NB4 (cell line): ENCODE results near the gene KIF13A.
"Not testable (repeated sequence)": the region's sequence is repeated elsewhere in the genome, so short reads cannot be mapped to it uniquely, and the experiment has no call there.

Source experiments
- DNase-seq: peaks from one replicate; pipeline ENCODE4 v3.0.0; 2010; ENCODE audit warnings: low read depth
- H3K4me3 ChIP-seq: one replicate; pipeline ENCODE4 v1.5.1; 2011; ENCODE audit warnings: mild to moderate bottlenecking, low read depth, low read length, moderate library complexity
- MYC ChIP-seq: IDR thresholded peaks from 2 replicates; pipeline ENCODE4 v1.6.1; 2011; ENCODE audit warnings: low read depth, low read length
- POLR2A ChIP-seq: IDR thresholded peaks from 2 replicates; pipeline ENCODE4 v1.6.1; 2011; ENCODE audit warnings: mild to moderate bottlenecking; ENCODE audit not compliant: insufficient read length; ENCODE audit errors: extremely low read depth
- TF ChIP-seq, protein P1 (sequence below): IDR thresholded peaks from one replicate; pipeline ENCODE4 v1.5.1; 2012; ENCODE audit warnings: low read depth, low read length
- TF ChIP-seq, protein P2 (sequence below): IDR thresholded peaks from 2 replicates; pipeline ENCODE4 v1.6.1; 2011; ENCODE audit warnings: low read depth, low read length

KIF13A gene

DNA sequence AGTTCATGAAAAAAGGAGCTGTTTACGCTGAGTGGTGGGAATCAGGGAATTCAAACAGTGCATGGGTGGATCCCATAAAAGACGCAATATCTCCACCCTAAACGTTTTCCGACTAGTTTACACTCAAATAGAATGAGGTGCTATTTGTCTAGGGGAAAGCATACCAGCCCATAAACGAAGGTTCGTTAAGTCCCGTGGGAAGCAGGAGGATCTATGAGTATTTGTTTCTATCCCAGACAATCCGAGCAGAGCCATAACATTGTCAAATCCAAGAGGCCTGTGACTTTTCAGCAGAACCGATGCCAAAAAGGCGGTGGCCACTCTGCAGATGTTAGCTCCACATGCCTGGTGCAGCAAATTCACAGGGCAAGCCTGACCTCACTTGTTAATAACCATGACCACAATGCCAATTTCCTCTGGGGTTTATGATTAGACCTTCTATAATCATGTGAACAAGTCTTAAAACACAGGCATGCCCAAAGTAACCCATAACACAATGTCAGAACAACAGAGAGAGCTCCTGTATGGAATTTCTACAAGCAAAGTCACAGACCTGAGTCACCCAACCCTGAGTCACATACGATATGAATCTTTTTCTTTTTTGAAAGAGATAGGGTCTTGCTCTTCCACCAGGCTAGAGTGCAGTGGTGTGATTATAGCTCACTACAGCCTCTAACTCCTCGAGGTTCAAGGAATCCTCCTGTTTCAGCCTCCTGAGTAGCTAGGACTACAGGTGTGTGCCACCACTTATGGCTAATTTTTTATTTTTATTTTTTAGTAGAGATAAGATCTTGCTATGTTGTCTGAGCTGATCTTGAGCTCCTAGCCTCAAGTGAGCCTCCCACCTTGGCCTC lies 123.3 kb downstream of the KIF13A start:
- H3K4me3 ChIP-seq = no peak overlapping the region
- TF ChIP-seq, protein P1, sequence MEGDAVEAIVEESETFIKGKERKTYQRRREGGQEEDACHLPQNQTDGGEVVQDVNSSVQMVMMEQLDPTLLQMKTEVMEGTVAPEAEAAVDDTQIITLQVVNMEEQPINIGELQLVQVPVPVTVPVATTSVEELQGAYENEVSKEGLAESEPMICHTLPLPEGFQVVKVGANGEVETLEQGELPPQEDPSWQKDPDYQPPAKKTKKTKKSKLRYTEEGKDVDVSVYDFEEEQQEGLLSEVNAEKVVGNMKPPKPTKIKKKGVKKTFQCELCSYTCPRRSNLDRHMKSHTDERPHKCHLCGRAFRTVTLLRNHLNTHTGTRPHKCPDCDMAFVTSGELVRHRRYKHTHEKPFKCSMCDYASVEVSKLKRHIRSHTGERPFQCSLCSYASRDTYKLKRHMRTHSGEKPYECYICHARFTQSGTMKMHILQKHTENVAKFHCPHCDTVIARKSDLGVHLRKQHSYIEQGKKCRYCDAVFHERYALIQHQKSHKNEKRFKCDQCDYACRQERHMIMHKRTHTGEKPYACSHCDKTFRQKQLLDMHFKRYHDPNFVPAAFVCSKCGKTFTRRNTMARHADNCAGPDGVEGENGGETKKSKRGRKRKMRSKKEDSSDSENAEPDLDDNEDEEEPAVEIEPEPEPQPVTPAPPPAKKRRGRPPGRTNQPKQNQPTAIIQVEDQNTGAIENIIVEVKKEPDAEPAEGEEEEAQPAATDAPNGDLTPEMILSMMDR = no peak
- TF ChIP-seq MYC (no peak), POLR2A (no peak)
- TF ChIP-seq, protein P2, sequence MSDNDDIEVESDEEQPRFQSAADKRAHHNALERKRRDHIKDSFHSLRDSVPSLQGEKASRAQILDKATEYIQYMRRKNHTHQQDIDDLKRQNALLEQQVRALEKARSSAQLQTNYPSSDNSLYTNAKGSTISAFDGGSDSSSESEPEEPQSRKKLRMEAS = no peak
- DNase-seq = no peak

DNA sequence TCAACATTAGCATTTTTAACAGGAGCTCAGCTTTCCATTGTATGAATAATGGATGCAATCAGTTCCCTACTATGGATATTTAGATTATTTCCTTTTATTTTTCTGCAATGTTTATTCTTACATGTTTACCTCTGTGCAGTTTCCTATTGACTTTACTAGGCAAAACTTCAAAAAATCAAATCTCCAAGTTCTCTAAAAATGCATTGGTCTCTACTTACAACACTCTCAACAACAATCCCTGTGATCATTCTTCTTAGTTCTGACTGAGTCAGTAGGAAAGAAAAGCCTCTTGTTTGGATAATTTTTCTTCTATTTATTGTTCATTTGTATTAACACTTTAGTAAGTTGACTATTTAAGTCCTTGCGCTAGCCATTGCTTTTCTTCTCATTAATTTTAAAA lies 126.1 kb downstream of the KIF13A start:
- no peak for DNase-seq
- TF ChIP-seq MYC (no peak), POLR2A (no peak)
- TF ChIP-seq, protein P2 = no peak
- TF ChIP-seq, protein P1 = no peak
- no peak overlapping the region for H3K4me3 ChIP-seq

DNA sequence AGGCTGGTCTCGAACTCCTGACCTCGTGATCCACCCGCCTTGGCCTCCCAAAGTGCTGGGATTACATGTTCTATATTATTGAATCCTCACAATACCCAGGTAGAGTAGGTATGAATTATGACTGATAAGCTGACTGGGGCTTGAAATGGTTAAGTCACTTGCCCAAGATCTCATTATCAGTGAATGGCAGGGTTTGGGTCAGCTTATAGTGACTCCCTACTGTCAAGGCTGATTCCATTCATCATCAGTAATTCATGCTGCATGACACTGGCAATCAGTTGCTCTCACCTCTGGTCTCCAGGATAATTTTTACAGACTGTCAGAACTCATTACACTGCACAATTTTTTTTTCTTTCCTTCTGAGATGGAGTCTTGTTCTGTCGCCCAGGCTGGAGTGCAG lies 127.6 kb downstream of the KIF13A start:
- TF ChIP-seq, protein P2 = no peak
- TF ChIP-seq POLR2A (no peak), MYC (no peak)
- TF ChIP-seq, protein P1 = no peak
- no peak for DNase-seq
- H3K4me3 ChIP-seq = no peak overlapping the region

DNA sequence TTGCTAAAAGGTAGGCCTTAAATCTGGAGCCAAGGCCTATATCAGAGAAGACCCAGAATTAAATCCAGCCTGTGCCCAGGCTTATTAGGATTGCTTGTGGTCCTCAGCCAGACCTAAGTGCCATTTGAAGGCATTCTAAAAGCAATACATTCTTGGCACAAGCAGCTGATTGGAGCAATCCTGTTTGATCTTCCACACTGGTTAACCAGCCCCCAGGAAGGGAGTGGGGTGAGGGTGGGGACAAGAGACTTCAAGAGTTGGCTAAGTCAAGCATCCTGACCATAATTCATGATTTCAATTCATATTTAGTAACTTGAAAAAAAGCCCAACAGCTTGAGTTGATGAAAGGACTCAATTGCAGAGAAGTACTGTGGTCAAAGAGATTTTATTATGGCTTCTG lies 128.9 kb downstream of the KIF13A start:
- no peak overlapping the region for H3K4me3 ChIP-seq
- DNase-seq = no peak
- TF ChIP-seq, protein P2 = no peak
- no peak for TF ChIP-seq MYC
- TF ChIP-seq POLR2A = no peak
- TF ChIP-seq, protein P1 = no peak

DNA sequence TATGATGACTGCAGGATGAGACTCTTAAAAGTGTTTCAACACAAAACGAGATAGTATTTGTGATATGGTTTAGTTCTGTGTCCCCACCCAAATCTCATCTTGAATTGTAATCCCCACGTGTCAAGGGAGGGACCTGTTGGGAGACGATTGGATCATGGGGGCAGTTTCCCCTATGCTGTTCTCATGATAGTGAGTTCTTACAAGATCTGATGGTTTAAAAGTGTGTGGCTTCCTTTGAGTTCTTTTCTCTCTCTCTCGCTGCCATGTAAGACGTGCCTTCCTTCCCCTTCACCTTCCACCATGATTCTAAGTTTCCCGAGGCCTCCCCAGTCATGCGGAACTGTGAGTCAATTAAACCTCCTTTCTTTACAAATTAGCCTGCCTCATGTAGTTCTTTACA lies 130.2 kb downstream of the KIF13A start:
- H3K4me3 ChIP-seq, DNase-seq: not testable (repeated sequence)

DNA sequence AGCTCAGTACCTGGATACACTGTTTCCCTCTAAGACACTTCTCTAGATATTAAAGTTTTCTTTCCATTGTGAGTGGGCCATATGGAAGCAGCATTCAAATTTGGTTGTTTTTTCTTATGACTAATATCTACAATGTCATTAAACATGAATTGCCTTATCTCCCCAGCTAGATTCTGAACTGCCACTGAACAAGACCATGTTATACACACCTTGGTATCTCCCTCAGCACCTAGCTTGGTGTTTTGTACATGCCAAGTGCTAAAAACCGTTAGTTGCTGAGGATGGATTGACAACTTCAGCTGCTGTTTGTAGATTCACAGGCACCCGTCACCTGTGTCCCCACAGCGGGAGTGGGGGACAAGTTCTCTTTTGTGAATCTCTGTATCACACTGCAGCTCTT lies 131.1 kb downstream of the KIF13A start:
- TF ChIP-seq, protein P2 = no peak
- no peak for TF ChIP-seq MYC
- TF ChIP-seq, protein P1 = no peak
- H3K4me3 ChIP-seq = no peak overlapping the region
- DNase-seq = no peak
